Fibroblast of skin of left biceps (primary cell): Measurements from ENCODE around the gene XPO6.
"Not testable (repeated sequence)": the region's sequence is repeated elsewhere in the genome, so short reads cannot be mapped to it uniquely, and the experiment has no call there.

Experiments used
- DNase-seq, 2 experiments: peaks; one replicate each; pipeline ENCODE4 v3.0.0-alpha.2; 2013; ENCODE audit warnings: low read depth in 2 of 2

The XPO6 gene

GRCh38 chr16:28211758-28212531 is at the start of gene XPO6:
Gene XPO6, minus strand, starts transcription at chr16:28211965. Its CDS starts 597 bp downstream, at chr16:28211368.
- DNase-seq: peak; percentile 84

- no peak for DNase-seq
These were observed 48.4 kb upstream of the XPO6 start for GRCh38 chr16:28260193-28260592.

GRCh38 chr16:28259781-28260150 is 48.0 kb upstream of the XPO6 start:
- DNase-seq: no peak

- no peak for DNase-seq
These were observed 47.5 kb upstream of the XPO6 start for GRCh38 chr16:28259091-28259780.

GRCh38 chr16:28258567-28258966 is 46.8 kb upstream of the XPO6 start:
- DNase-seq: no peak

DNA sequence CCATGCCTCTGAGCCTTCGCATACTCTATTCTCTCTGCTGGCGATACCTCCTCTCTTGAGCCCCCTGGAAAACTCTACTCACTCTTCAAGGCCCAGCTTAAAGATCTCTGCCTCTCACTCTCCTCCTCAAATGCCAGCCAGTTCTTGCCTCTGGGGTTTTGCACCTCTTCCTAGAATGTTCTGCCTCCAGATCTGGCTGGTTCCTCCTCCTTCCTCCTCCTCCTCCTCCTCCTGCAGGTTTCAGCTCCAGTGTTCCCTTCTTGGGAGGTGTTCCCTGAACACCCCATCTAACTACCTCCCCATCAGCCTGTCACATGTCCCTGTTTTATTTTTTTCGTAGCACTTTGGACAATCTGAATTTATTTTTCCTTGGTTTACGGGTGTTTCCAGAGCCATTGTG is 45.5 kb upstream of the XPO6 start:
- DNase-seq: no peak

DNA sequence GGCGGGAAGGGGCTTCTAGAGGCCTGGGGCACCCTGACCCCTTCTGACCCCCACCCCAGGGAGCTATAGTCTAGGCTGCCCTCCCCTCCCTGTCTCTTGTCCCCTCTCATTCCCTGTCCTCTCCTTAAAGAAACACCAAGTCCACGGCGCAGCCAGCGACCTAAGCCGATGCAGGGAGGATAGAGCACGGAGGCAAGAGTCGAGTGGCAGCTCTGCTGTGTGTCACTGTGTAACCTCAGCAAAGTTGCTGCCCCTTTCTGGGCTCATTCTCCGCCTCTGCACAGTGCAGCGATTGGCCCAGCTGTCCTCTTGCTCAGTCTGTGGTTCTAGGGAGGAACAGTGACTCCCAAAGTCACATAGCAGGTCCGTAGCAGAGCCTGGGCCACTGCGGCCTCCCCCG is 44.1 kb upstream of the XPO6 start:
- no peak for DNase-seq

- DNase-seq: no peak
These were observed 42.4 kb upstream of the XPO6 start for GRCh38 chr16:28254158-28254557.

GRCh38 chr16:28250999-28251398 is 39.2 kb upstream of the XPO6 start:
- DNase-seq: no peak

- DNase-seq: not testable (repeated sequence)
These were observed 37.7 kb upstream of the XPO6 start for GRCh38 chr16:28249483-28249882.

DNA sequence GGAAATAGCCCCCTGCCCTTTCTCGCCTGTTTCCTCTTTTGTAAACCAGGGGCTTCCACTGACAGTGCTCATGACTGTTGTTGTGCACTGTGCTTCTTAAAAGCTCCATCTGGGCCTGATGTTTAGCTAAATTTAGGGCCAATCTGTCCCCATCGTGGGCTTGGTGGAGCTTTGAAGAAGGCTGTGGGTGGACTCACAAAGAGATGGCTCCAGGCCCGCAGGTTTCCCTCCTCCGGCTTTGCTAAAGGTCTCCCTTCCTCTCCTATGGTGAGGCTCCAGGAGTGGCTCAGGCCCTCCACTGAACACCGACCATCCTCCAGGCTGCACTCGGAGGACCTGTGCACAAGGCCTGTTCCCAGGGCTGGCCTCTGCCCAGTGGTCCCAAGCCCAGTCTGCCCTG is 30.2 kb upstream of the XPO6 start:
- DNase-seq: no peak

DNA sequence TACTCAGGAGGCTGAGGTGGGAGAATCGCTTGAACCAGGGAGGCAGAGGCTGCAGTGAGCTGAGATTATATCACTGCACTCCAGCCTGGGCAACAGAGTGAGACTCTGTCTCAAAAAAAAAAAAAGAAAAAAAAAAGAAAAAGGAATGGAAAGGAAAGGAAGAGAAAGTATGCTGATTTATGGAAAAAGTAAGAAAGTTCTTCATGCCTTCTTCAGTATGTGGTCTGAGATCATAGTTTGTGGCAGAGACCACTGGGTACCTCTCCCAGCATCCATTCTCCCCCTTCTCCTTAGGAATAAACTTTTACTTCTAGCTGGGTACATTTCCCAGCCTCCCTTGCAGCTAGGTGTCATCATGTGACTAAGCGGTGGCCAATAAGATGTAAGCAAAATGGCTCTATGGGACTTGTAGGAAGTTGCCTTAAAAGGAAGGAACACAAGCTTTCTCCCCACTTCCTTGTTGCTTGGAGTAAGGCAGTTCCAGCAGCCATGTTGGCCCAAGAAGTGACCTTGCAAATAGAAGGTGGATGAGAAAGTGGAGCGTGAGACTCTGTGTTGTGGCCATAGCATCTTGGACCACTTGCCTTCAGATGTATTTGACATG is 26.1 kb upstream of the XPO6 start:
- no peak for DNase-seq

DNA sequence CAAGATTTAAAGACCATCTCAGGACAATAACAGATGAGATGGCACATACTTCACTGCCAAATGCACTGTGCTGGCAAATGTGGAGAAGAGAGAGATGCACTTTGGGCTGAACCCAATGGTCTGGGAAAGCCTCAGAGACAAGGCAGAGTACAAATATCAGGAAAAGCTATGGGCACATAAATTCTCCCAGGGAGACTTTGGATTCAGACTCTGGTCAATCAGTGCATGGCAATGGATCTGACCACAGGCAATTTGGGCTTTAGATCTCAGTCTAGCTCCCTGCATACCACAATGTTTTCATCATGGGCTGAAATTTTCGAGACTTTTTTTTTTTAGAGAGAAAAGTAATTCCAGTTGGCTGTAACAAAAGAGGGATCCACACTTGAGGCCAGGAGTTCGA is 20.0 kb upstream of the XPO6 start:
- DNase-seq: no peak

DNA sequence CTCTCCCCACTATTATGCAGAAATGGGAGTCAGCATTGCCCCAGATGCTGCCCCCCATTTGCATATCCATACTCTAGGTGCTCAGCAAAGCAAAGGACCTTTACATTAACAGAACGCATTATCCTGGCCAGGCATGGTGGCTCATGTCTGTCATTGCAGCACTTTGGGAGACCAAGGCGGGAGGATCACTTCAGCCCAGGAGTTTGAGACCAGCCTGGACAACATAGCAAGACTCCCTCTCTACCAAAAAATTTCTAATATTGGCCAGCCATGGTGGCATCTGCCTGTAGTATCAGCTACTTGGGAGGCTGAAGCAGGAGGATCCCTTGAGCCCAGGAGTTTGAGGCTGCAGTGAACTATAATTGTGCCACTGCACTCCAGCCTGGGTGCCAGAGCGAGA is 12.1 kb upstream of the XPO6 start:
- not testable (repeated sequence) for DNase-seq

GRCh38 chr16:28219777-28220176 is 8.0 kb upstream of the XPO6 start:
- DNase-seq: not testable (repeated sequence)

GRCh38 chr16:28219282-28219681 is 7.5 kb upstream of the XPO6 start:
- no peak for DNase-seq

- DNase-seq: peak; percentile 20 to 22
These were observed 6.3 kb upstream of the XPO6 start for GRCh38 chr16:28218109-28218508.

DNA sequence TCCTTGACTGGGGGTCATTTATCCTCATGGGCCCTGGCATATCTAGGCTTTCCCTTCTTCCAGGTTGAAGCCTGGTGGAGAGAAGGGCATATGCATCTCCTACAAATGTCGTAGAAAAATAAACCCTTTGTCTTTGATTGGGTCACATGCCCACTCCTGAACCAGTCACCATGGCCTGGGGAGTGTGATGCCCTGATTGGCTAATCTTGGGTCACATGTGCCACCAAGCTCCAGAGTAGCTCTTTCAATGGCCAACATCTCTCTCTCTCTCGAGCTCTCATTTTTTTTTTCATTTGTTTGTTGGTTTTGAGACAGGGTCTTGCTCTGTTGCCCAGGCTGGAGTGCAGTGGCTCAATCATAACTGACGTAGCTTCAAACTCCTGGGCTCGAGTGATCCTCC is 5.6 kb upstream of the XPO6 start:
- DNase-seq: no peak

- no peak for DNase-seq
These were observed 1.6 kb upstream of the XPO6 start for GRCh38 chr16:28213396-28213795.

GRCh38 chr16:28212532-28212873 is 738 bp upstream of the XPO6 start:
- no peak for DNase-seq

- peak; percentile 19 to 29 for DNase-seq
These were observed 681 bp downstream of the XPO6 start for GRCh38 chr16:28210979-28211588.

GRCh38 chr16:28210264-28210663 is 1.5 kb downstream of the XPO6 start:
- no peak for DNase-seq

GRCh38 chr16:28208824-28209223 is 2.9 kb downstream of the XPO6 start:
- DNase-seq: no peak
